Keratinocyte (primary cell): ENCODE data around the gene SMARCA2. TPM values are rescaled to one million over a fixed set of nuclear protein-coding genes. Genes with fewer than 3 reads are reported as not detected.

ENCODE experiments used
- DNase-seq: peaks from one replicate; pipeline ENCODE4 v3.0.0-alpha.2; 2011; ENCODE audit warnings: low read depth, missing footprints, low spot score
- FAIRE-seq: peaks from 2 replicates; lab custom pipeline; 2011; peaks lifted over from hg19 to GRCh38; lab: Jason Lieb, UNC
- H2AFZ ChIP-seq: 2 replicates; pipeline ENCODE4 v1.6.0; 2012; ENCODE audit warnings: low read length, control low read depth, inconsistent platforms; ENCODE audit not compliant: control insufficient read depth
- H3K27ac ChIP-seq: 2 replicates; pipeline ENCODE4 v1.5.1; 2011; ENCODE audit warnings: low read length; ENCODE audit not compliant: control insufficient read depth, insufficient read depth
- H3K27me3 ChIP-seq: 3 replicates; pipeline ENCODE4 v1.6.0; 2011; ENCODE audit warnings: low read length; ENCODE audit not compliant: control insufficient read depth, insufficient read depth; ENCODE audit errors: extremely low read depth
- H3K36me3 ChIP-seq, 2 experiments: 2 replicates in 1 of 2; 3 replicates in 1 of 2; pipeline ENCODE4 v1.5.1; 2011; ENCODE audit warnings: low read length in 2 of 2, mild to moderate bottlenecking in 1 of 2; ENCODE audit not compliant: control insufficient read depth in 2 of 2, insufficient read depth in 2 of 2; ENCODE audit errors: extremely low read depth in 1 of 2
- H3K4me1 ChIP-seq: 3 replicates; pipeline ENCODE4 v1.5.1; 2011; ENCODE audit warnings: low read length; ENCODE audit not compliant: control insufficient read depth, insufficient read depth; ENCODE audit errors: extremely low read depth
- H3K4me2 ChIP-seq: 3 replicates; pipeline ENCODE4 v1.6.0; 2011; ENCODE audit warnings: low read depth, low read length; ENCODE audit not compliant: control insufficient read depth, insufficient read depth; ENCODE audit errors: extremely low read depth
- H3K4me3 ChIP-seq, 3 experiments: fragments of 200-600 bp in 1 of 3; sonication (generic) in 1 of 3; 2 replicates in 2 of 3; 3 replicates in 1 of 3; pipeline ENCODE4 v1.5.1; 2011 to 2016; ENCODE audit warnings: low read length in 3 of 3, mild to moderate bottlenecking in 3 of 3, control low read depth in 2 of 3, inconsistent platforms in 1 of 3, low read depth in 1 of 3, mixed read lengths in 1 of 3, mixed run types in 1 of 3, moderate library complexity in 1 of 3; ENCODE audit not compliant: control insufficient read depth in 2 of 3, insufficient read depth in 2 of 3; ENCODE audit errors: extremely low read depth in 1 of 3
- H3K79me2 ChIP-seq: 2 replicates; pipeline ENCODE4 v1.6.0; 2012; ENCODE audit warnings: low read length; ENCODE audit not compliant: control insufficient read depth, insufficient read depth
- H3K9ac ChIP-seq: 3 replicates; pipeline ENCODE4 v1.6.0; 2011; ENCODE audit warnings: low read length; ENCODE audit not compliant: control insufficient read depth, insufficient read depth; ENCODE audit errors: extremely low read depth
- H3K9me1 ChIP-seq: 3 replicates; pipeline ENCODE4 v1.6.0; 2011; ENCODE audit warnings: low read length; ENCODE audit not compliant: control insufficient read depth, insufficient read depth; ENCODE audit errors: extremely low read depth
- H3K9me3 ChIP-seq: 2 replicates; pipeline ENCODE4 v1.5.1; 2012; ENCODE audit warnings: low read depth, low read length; ENCODE audit not compliant: control insufficient read depth
- H4K20me1 ChIP-seq: 3 replicates; pipeline ENCODE4 v1.6.0; 2011; ENCODE audit warnings: low read length; ENCODE audit not compliant: control insufficient read depth, insufficient read depth; ENCODE audit errors: extremely low read depth
- CTCF ChIP-seq, 3 experiments: IDR thresholded peaks in 1 of 3; conservative IDR thresholded peaks in 1 of 3; optimal IDR thresholded peaks in 1 of 3; 2 replicates in 2 of 3; 3 replicates in 1 of 3; pipeline versions ENCODE3 to v1.5.1; 2011; ENCODE audit warnings: low read length in 3 of 3, mild to moderate bottlenecking in 3 of 3, moderate library complexity in 2 of 3, control low read depth in 1 of 3, inconsistent platforms in 1 of 3; ENCODE audit not compliant: insufficient read depth in 2 of 3; ENCODE audit errors: extremely low read depth in 1 of 3
- EZH2 ChIP-seq: IDR thresholded peaks from one replicate; pipeline ENCODE4 v1.6.1; 2012; ENCODE audit warnings: inconsistent platforms, mild to moderate bottlenecking, low read length, moderate library complexity
- dilution Hi-C: fragments of 300-500 bp; cut with MboI; formaldehyde crosslinking; loops from one replicate; pipeline ENCODE4 v1.7.0; 2020; ENCODE audit warnings: low sequenced_read_pairs; ENCODE audit not compliant: extremely low pct_ligation_motif_present
- polyA plus RNA-seq, 5 experiments: library from polyadenylated mRNA; depleted of rRNA in 3 of 5; stranded (reverse) in 3 of 5; stranded (forward) in 1 of 5; unstranded in 1 of 5; fragments of >200 nt; gene quantifications; 1 replicate in 1 of 5; 2 replicates in 3 of 5; 3 replicates in 1 of 5; pipeline versions ENCODE4 v1.2.1 to v1.2.3, GENCODE V29; 2011 to 2012; ENCODE audit warnings: missing spikeins in 2 of 5, low read depth in 1 of 5, low replicate concordance in 1 of 5

Gene SMARCA2
- polyA plus RNA-seq, 1 donor (not counting 4 experiments of a cell fraction or from before 2014, with no cell fraction given) = 39.0 TPM

GRCh38 chr9:2138646-2139045 lies 123.5 kb downstream of the SMARCA2 start:
- H3K9me1 ChIP-seq = no peaks in the 10 kb centered on the region
- no peaks in the 10 kb centered on the region for H3K36me3 ChIP-seq
- H3K27ac ChIP-seq = no peak overlapping the region
- H4K20me1 ChIP-seq = no peaks in the 10 kb centered on the region
- no peaks in the 10 kb centered on the region for H3K27me3 ChIP-seq
- no peak overlapping the region for H2AFZ ChIP-seq
- H3K4me2 ChIP-seq = no peak overlapping the region
- H3K9ac ChIP-seq = no peak overlapping the region
- no peak for DNase-seq
- H3K9me3 ChIP-seq = no peaks in the 10 kb centered on the region
- no peak overlapping the region for H3K4me3 ChIP-seq
- no peaks in the 10 kb centered on the region for H3K79me2 ChIP-seq
- FAIRE-seq = no peak
- no peaks in the 10 kb centered on the region for H3K4me1 ChIP-seq
- TF ChIP-seq EZH2 = no peak
- TF ChIP-seq CTCF (optimal IDR thresholded peaks at IDR 0.05 in 1 of 3, IDR thresholded peaks at IDR 0.05 in 1 of 3, conservative IDR thresholded peaks at IDR 0.05 in 1 of 3; ENCODE audit: extremely low read depth in 1 of 3, insufficient read depth in 2 of 3, low read length in 3 of 3) = no peak
- dilution Hi-C loops = no loop called here

- Histone ChIP-seq H4K20me1 (no peaks in the 10 kb centered on the region), H3K79me2 (no peaks in the 10 kb centered on the region), H3K4me2 (no peak overlapping the region), H3K4me1 (peaks cover 4% of the 10 kb centered on the region), H3K4me3 (no peak overlapping the region), H3K27me3 (no peaks in the 10 kb centered on the region), H3K9me3 (no peaks in the 10 kb centered on the region), H3K27ac (no peak overlapping the region), H3K36me3 (no peaks in the 10 kb centered on the region), H3K9me1 (no peaks in the 10 kb centered on the region), H3K9ac (no peak overlapping the region), H2AFZ (no peak overlapping the region)
- FAIRE-seq = no peak
- TF ChIP-seq CTCF (optimal IDR thresholded peaks at IDR 0.05 in 1 of 3, IDR thresholded peaks at IDR 0.05 in 1 of 3, conservative IDR thresholded peaks at IDR 0.05 in 1 of 3; ENCODE audit: extremely low read depth in 1 of 3, insufficient read depth in 2 of 3, low read length in 3 of 3) (no peak), EZH2 (no peak)
- DNase-seq = no peak
- dilution Hi-C loops = no loop called here
Measured at GRCh38 chr9:2140600-2141223, 125.6 kb downstream of the SMARCA2 start.
